ENCODE measurements around the gene KRT9. TPM values are rescaled to one million over a fixed set of nuclear protein-coding genes. Genes with fewer than 3 reads are reported as not detected.
"Not testable (repeated sequence)": the region's sequence is repeated elsewhere in the genome, so short reads cannot be mapped to it uniquely, and the experiment has no call there.

KRT9 gene
- total RNA-seq (2016; rRNA removed; fragmentation: Illumina TruSeq; extraction: Trizol), result not detected in 2 replicates
- not detected in 2 replicates for total RNA-seq (2016; cell fraction: cytosol; rRNA removed; fragmentation: Illumina TruSeq; extraction: Trizol; ENCODE audit: low read depth)
- not detected in 2 replicates for total RNA-seq (2016; cell fraction: insoluble cytoplasmic fraction; rRNA removed; fragmentation: Illumina TruSeq; extraction: Trizol)
- not detected in 2 replicates for total RNA-seq (2016; cell fraction: membrane; rRNA removed; fragmentation: Illumina TruSeq; extraction: Trizol)
- not detected in 2 replicates for total RNA-seq (2016; cell fraction: nucleus; rRNA removed; fragmentation: Illumina TruSeq; extraction: Trizol)
- not detected in 2 replicates for polyA plus RNA-seq (2011; rRNA removed)
- not detected in 2 replicates for polyA plus RNA-seq (2011; cell fraction: cytosol; rRNA removed)
- not detected in 2 replicates for polyA plus RNA-seq (2011; cell fraction: nucleus; rRNA removed)
- polyA plus RNA-seq (2012), result not detected in 2 replicates
- polyA plus RNA-seq (2016; cell fraction: cytosol; fragmentation: Illumina TruSeq; extraction: Trizol; ENCODE audit: low read depth), result not detected in 2 replicates
- polyA plus RNA-seq (2016; cell fraction: insoluble cytoplasmic fraction; fragmentation: Illumina TruSeq; extraction: Trizol; ENCODE audit: low read depth), result not detected in 2 replicates
- not detected in 2 replicates for polyA plus RNA-seq (2016; cell fraction: membrane; fragmentation: Illumina TruSeq; extraction: Trizol; ENCODE audit: low read depth)
- polyA plus RNA-seq (2016; cell fraction: nucleus; fragmentation: Illumina TruSeq; extraction: Trizol; ENCODE audit: insufficient read depth, low read depth), result not detected in 2 replicates
- 0.19 TPM in 1 of 2 replicates, not detected in the other for polyA minus RNA-seq (2011; rRNA and poly(A)+ RNA removed; ENCODE audit: low replicate concordance)
- not detected in 2 replicates for polyA minus RNA-seq (2011; cell fraction: cytosol; rRNA and poly(A)+ RNA removed)
- not detected in 2 replicates for polyA minus RNA-seq (2011; cell fraction: nucleus; rRNA and poly(A)+ RNA removed)
- not detected for Bru-seq, nascent RNA
- not detected for BruChase-seq, experiment 1, labeled RNA remaining after a 6-hour chase
- not detected for BruChase-seq, experiment 2, labeled RNA remaining after a 2-hour chase
- long read RNA-seq, experiment 1, result 0 reads
- long read RNA-seq, experiment 2, result 0 reads

DNA sequence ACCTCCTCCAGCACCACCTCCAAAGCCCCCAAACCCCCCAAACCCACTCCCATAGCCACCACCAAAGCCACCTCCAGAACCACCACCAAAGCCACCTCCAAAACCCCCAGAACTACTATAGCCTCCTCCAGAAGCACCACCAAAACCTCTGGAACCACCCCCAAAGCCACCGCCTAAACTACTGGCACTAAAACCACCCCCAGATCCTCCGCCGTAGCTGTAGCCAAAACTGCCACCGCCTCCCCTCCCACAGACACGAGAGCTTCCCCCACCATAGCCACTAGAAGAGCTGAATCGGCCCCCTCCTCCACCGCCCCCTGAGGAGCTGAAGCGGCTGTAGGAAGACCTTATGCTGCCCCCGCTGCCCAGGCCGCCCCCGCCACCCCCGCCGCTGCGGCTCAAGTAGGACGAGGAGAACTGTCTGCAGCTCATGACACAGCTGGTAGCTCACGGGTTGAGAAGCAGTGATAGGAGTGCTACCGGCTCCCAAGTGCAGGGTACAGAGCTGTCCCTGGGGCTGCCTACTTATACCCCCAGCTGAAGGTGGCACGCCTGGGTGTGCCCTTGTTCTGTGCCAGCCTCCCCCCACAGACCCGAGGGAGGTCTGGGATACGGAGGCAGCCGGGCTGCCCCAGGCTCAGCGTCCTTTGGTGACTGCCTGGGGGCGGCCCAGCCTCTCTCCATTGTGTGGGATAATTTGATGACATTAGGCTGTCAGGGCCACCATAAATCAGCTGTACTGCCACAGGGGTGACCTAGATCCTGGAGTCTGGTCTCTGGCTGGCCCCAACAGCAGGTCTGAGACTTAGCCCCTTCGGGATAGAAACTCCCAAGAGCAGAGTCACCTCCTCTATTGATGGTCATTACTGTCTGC lies at the start of gene KRT9:
Gene KRT9 (minus strand): TSS at position 499 of the 874 bp plus-strand sequence. CDS start 67 bp downstream, at position 432.
- BruUV-seq (replicated peaks), result no TSS peak
- intact Hi-C loops (cut with micrococcal nuclease; ENCODE audit: unreplicated experiment) (loop anchor here (10.0 kb wide), 1 partner anchor 73 kb away; no protein-coding TSS in a partner anchor), in situ Hi-C loops (cut with HindIII; ENCODE audit: extremely low pct_ligation_motif_present, low pct_unique_long_range_greater_than_20kb) (no loop called here)
- H3K4me1 ChIP-seq (ENCODE audit: insufficient read depth, low read length), result 0 out of 2 replicates have a peak, but pooled peaks cover 7% of the 10 kb centered on the region
- WGBS (ENCODE audit: low lambda C conversion rate), result 50% methylated on average over 21 of the region's 24 CpGs
- H2AFZ ChIP-seq (ENCODE audit: low read length), result no peak within 1 kb of the TSS
- H3K4me3 ChIP-seq (replicated peaks in 1 of 3; ENCODE audit: insufficient read depth in 1 of 3, low read depth in 2 of 3, low read length in 3 of 3), result no peak within 1 kb of the TSS
- TF ChIP-seq ZNF460 (CRISPR knock-in tag; IDR thresholded peaks at IDR 0.05; ENCODE audit: borderline replicate concordance) (no peak), ZNF629 (CRISPR knock-in tag; conservative IDR thresholded peaks at IDR 0.05) (no peak), NCOA1 (CRISPR knock-in tag; IDR thresholded peaks at IDR 0.05) (no peak), SNRNP70 (IDR thresholded peaks at IDR 0.05; ENCODE audit: low read depth, low read length) (no peak), HNRNPL (IDR thresholded peaks at IDR 0.05; ENCODE audit: low read depth, low read length) (no peak), MXD4 (CRISPR knock-in tag; IDR thresholded peaks at IDR 0.05) (no peak), ZNF343 (CRISPR knock-in tag; IDR thresholded peaks at IDR 0.05) (no peak), TRIM24 (CRISPR knock-in tag; IDR thresholded peaks at IDR 0.05) (no peak), TFDP2 (CRISPR knock-in tag; IDR thresholded peaks at IDR 0.05) (no peak)
- no peaks in the 10 kb centered on the region for H3K9me3 ChIP-seq (ENCODE audit: low read length)
- POLR2A ChIA-PET, result no interaction called here
- H3K36me3 ChIP-seq (replicated peaks in 1 of 2; ENCODE audit: control insufficient read depth in 1 of 2, insufficient read depth in 2 of 2, low read length in 2 of 2), result no peaks in the 10 kb centered on the region
- no peak for FAIRE-seq
- H3K27me3 ChIP-seq (ENCODE audit: control insufficient read depth in 1 of 2, insufficient read depth in 2 of 2, low read length in 2 of 2), result peaks cover 2 to 35% of the 10 kb centered on the region in 2 experiments; a peak in 2 of 5 replicates
- no peaks in the 10 kb centered on the region for H3K79me2 ChIP-seq (ENCODE audit: insufficient read depth, low read length)
- CTCF ChIA-PET (ENCODE audit: low intra/inter-chr PET ratio, low total read pairs), result no interaction called here
- H4K20me1 ChIP-seq (ENCODE audit: insufficient read depth, low read length), result no peaks in the 10 kb centered on the region
- H3K4me2 ChIP-seq (ENCODE audit: low read depth, low read length), result no peak within 1 kb of the TSS
- DNase-seq (ENCODE audit: low spot score), result no peak
- no peak within 1 kb of the TSS for H3K27ac ChIP-seq (ENCODE audit: extremely low read length, insufficient read depth, low read length)
- no peak within 1 kb of the TSS for H3K9ac ChIP-seq (ENCODE audit: insufficient read depth, low read depth, low read length)
- 0 out of 3 replicates have a peak, but pooled peaks have one; percentile 17 for ATAC-seq

- H4K20me1 ChIP-seq (ENCODE audit: insufficient read depth, low read length); H3K4me1 ChIP-seq (ENCODE audit: insufficient read depth, low read length); in situ Hi-C loops (cut with HindIII; ENCODE audit: extremely low pct_ligation_motif_present, low pct_unique_long_range_greater_than_20kb); H3K27ac ChIP-seq (ENCODE audit: extremely low read length, insufficient read depth, low read length); ATAC-seq; H3K9me3 ChIP-seq (ENCODE audit: low read length); intact Hi-C loops (cut with micrococcal nuclease; ENCODE audit: unreplicated experiment); H3K79me2 ChIP-seq (ENCODE audit: insufficient read depth, low read length); H3K4me3 ChIP-seq (replicated peaks in 1 of 3; ENCODE audit: insufficient read depth in 1 of 3, low read depth in 2 of 3, low read length in 3 of 3); H3K4me2 ChIP-seq (ENCODE audit: low read depth, low read length); CTCF ChIA-PET (ENCODE audit: low intra/inter-chr PET ratio, low total read pairs); FAIRE-seq; H3K36me3 ChIP-seq (replicated peaks in 1 of 2; ENCODE audit: control insufficient read depth in 1 of 2, insufficient read depth in 2 of 2, low read length in 2 of 2); H3K9ac ChIP-seq (ENCODE audit: insufficient read depth, low read depth, low read length); POLR2A ChIA-PET; H2AFZ ChIP-seq (ENCODE audit: low read length); BruUV-seq (replicated peaks); DNase-seq (ENCODE audit: low spot score): not testable (repeated sequence)
- peaks cover 14 to 46% of the 10 kb centered on the region in 2 experiments; a peak in 4 of 5 replicates for H3K27me3 ChIP-seq (ENCODE audit: control insufficient read depth in 1 of 2, insufficient read depth in 2 of 2, low read length in 2 of 2)
- WGBS (ENCODE audit: low lambda C conversion rate), result 61% methylated on average over 10 of the region's 11 CpGs
Measured at GRCh38 chr17:41621435-41621817, 49.6 kb upstream of the KRT9 start.

Measured in HepG2 (cell line).